Mesenchymal stem cell (in vitro differentiated cells and primary cell): ENCODE measurements around the gene DARS1.
A peak's percentile ranks its signal among the peaks of the same experiment; 100 is the strongest.
"Not testable (repeated sequence)": the region's sequence is repeated elsewhere in the genome, so short reads cannot be mapped to it uniquely, and the experiment has no call there.

Experiments
- DNase-seq: peaks from one replicate; pipeline ENCODE4 v3.0.0-alpha.2; 2013
- H2AFZ ChIP-seq: one replicate; pipeline ENCODE4 v1.6.1; 2013; ENCODE audit warnings: low read depth, mild to moderate bottlenecking, control low read depth, inconsistent platforms, low read length, moderate library complexity
- H2AK5ac ChIP-seq: 2 replicates; pipeline ENCODE4 v1.6.1; 2013; ENCODE audit warnings: low read length, moderate library complexity, mild to moderate bottlenecking, inconsistent platforms; ENCODE audit not compliant: severe bottlenecking
- H2BK120ac ChIP-seq: one replicate; pipeline ENCODE4 v1.6.1; 2013; ENCODE audit warnings: low read depth, mild to moderate bottlenecking, inconsistent platforms, low read length, moderate library complexity
- H2BK12ac ChIP-seq, 2 experiments: one replicate each; pipeline ENCODE4 v1.6.1; 2013; ENCODE audit warnings: inconsistent platforms in 2 of 2, low read length in 2 of 2, mild to moderate bottlenecking in 2 of 2, moderate library complexity in 2 of 2, control low read depth in 1 of 2
- H2BK15ac ChIP-seq: one replicate; pipeline ENCODE4 v1.6.1; 2013; ENCODE audit warnings: mild to moderate bottlenecking, low read depth, inconsistent platforms; ENCODE audit not compliant: poor library complexity, severe bottlenecking
- H2BK5ac ChIP-seq: 2 replicates; pipeline ENCODE4 v1.6.1; 2013; ENCODE audit warnings: low read depth, mild to moderate bottlenecking, low read length, control low read depth, inconsistent platforms; ENCODE audit not compliant: poor library complexity, severe bottlenecking
- H3K14ac ChIP-seq, 2 experiments: one replicate each; pipeline ENCODE4 v1.6.1; 2013; ENCODE audit warnings: inconsistent platforms in 2 of 2, low read length in 2 of 2, control low read depth in 1 of 2, mild to moderate bottlenecking in 1 of 2, moderate library complexity in 1 of 2
- H3K18ac ChIP-seq, 2 experiments: one replicate each; pipeline ENCODE4 v1.6.1; 2013; ENCODE audit warnings: inconsistent platforms in 2 of 2, low read length in 2 of 2, control low read depth in 1 of 2, low read depth in 1 of 2, mild to moderate bottlenecking in 1 of 2
- H3K23ac ChIP-seq, 2 experiments: one replicate each; pipeline ENCODE4 v1.6.1; 2013; ENCODE audit warnings: inconsistent platforms in 2 of 2, low read length in 2 of 2, mild to moderate bottlenecking in 2 of 2, moderate library complexity in 2 of 2, control low read depth in 1 of 2
- H3K27ac ChIP-seq: 2 replicates; pipeline ENCODE4 v1.5.1; 2013; ENCODE audit warnings: mild to moderate bottlenecking, moderate library complexity, low read length, control low read depth, inconsistent platforms; ENCODE audit not compliant: poor library complexity, severe bottlenecking
- H3K27me3 ChIP-seq, 2 experiments: 2 replicates each; pipeline versions ENCODE4 v1.6.1 to v1.7.0; 2013; ENCODE audit warnings: low read length in 2 of 2, mild to moderate bottlenecking in 2 of 2, moderate library complexity in 2 of 2, control low read depth in 1 of 2, inconsistent platforms in 1 of 2; ENCODE audit not compliant: control insufficient read depth in 1 of 2, insufficient read depth in 1 of 2
- H3K36me3 ChIP-seq, 2 experiments: 2 replicates each; pipeline versions ENCODE4 v1.6.1 to v1.7.0; 2013; ENCODE audit warnings: low read length in 2 of 2, control low read depth in 1 of 2, inconsistent platforms in 1 of 2, low read depth in 1 of 2, mild to moderate bottlenecking in 1 of 2; ENCODE audit not compliant: insufficient read depth in 2 of 2, control insufficient read depth in 1 of 2
- H3K4ac ChIP-seq, 2 experiments: one replicate each; pipeline ENCODE4 v1.6.1; 2013; ENCODE audit warnings: inconsistent platforms in 2 of 2, low read length in 2 of 2, mild to moderate bottlenecking in 2 of 2, moderate library complexity in 2 of 2, control low read depth in 1 of 2, low read depth in 1 of 2
- H3K4me1 ChIP-seq: 2 replicates; pipeline ENCODE4 v1.6.1; 2013; ENCODE audit warnings: low read depth, low read length, control low read depth; ENCODE audit not compliant: control insufficient read depth, insufficient read depth
- H3K4me2 ChIP-seq: 2 replicates; pipeline ENCODE4 v1.6.1; 2013; ENCODE audit warnings: low read length, mild to moderate bottlenecking, inconsistent platforms; ENCODE audit not compliant: poor library complexity, severe bottlenecking
- H3K4me3 ChIP-seq, 2 experiments: 2 replicates each; pipeline versions ENCODE4 v1.5.1 to v1.7.0; 2013; ENCODE audit warnings: low read length in 2 of 2, mild to moderate bottlenecking in 2 of 2, control low read depth in 1 of 2, low read depth in 1 of 2; ENCODE audit not compliant: insufficient read depth in 1 of 2
- H3K79me1 ChIP-seq: replicated peaks from 2 replicates; pipeline ENCODE4 v1.6.1; 2013; ENCODE audit warnings: mild to moderate bottlenecking, control low read depth, low read length, inconsistent platforms; ENCODE audit not compliant: poor library complexity, severe bottlenecking
- H3K9ac ChIP-seq: 2 replicates; pipeline ENCODE4 v1.7.0; 2013; ENCODE audit warnings: mild to moderate bottlenecking, low read length, moderate library complexity
- H3K9me3 ChIP-seq: 2 replicates; pipeline ENCODE4 v1.7.0; 2013; ENCODE audit warnings: mild to moderate bottlenecking, low read length; ENCODE audit not compliant: control insufficient read depth
- H4K8ac ChIP-seq: one replicate; pipeline ENCODE4 v1.6.1; 2013; ENCODE audit warnings: inconsistent platforms, mild to moderate bottlenecking, low read length, moderate library complexity
- H4K91ac ChIP-seq: one replicate; pipeline ENCODE4 v1.6.1; 2013; ENCODE audit warnings: mild to moderate bottlenecking, low read length, inconsistent platforms
- WGBS: methylation state at CpG from one replicate; pipeline ENCODE4 v1.1.7; 2013; ENCODE audit warnings: mixed read lengths; 5-methylcytosine and 5-hydroxymethylcytosine counted together

DARS1 gene

DNA sequence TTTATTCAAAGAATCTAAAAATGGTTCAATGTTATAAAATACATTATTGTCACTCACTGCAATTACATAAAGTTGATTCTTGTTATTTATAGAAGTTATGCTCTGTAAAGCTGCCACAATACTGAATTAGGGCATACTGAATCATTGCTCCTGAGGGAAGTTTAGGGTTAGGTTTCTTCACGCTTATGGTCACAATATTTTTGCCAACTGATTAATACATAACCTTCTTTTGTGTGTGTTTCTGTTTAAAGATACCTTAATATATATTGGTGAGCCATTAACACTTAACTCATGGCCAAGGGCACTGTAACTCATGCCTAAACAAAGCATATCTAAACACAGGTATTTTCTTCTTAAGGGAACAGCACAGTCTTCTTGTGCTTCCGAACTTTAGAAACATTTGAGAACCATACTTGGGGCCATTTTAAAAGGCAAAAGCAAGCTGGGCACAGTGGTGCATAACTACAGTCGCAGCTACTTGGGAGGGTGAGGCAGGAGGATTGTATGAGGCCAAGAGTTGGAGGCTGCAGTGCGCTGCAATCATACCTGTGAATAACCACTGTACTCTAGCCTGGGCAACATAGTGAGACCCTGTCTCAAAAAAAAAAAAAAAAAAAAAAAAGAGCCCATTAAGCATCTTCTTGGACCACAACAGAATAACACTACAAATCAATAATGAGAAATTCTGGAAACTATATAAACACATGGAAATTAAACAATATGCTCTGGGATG, 15.6 kb downstream of the DARS1 start:
- no peak overlapping the region for H4K8ac ChIP-seq
- WGBS: 100% methylated on average over 3 of the region's 4 CpGs

DNA sequence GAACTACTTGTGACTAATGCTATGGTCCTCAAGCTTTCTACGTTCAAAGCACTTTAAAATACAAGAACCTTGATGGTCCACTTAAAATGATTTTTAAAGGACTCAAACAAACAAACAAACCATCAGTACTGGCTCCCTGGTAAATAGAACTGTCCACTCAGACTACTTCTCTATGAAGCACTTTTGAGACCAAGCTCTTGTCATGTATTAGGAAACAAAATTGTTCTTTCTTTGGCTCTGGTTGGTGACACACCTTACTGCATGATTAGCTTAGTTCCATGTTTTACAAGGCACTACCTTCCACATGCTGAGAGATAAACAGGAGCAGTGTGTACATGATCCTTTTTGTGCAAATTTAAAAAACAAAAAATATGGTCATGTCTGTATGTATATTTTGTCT, 19.7 kb downstream of the DARS1 start:
- Histone ChIP-seq H4K91ac (no peak overlapping the region), H3K9me3 (no peaks in the 10 kb centered on the region), H3K79me1 (peaks cover 6% of the 10 kb centered on the region), H3K4me3 (no peak overlapping the region), H4K8ac (no peak overlapping the region), H3K18ac (no peak overlapping the region), H3K4me2 (no peak overlapping the region), H3K27ac (no peak overlapping the region), H2AFZ (no peak overlapping the region), H3K14ac (no peak overlapping the region), H2BK120ac (no peak overlapping the region), H3K9ac (no peak overlapping the region), H3K23ac (no peak overlapping the region), H2BK15ac (no peak overlapping the region), H3K4ac (no peak overlapping the region), H3K4me1 (peaks cover 5% of the 10 kb centered on the region), H2BK12ac (no peak overlapping the region), H3K36me3 (peaks cover 0 to 17% of the 10 kb centered on the region in 2 experiments), H2BK5ac (no peak overlapping the region), H2AK5ac (no peak overlapping the region), H3K27me3 (no peaks in the 10 kb centered on the region)
- 53% methylated on average over 1 of the region's 1 CpG for WGBS
- DNase-seq: no peak

More for the DNA sequence above, 15.6 kb downstream of the DARS1 start:
- Histone ChIP-seq H3K14ac (no peak overlapping the region), H3K4me2 (no peak overlapping the region), H3K36me3 (peaks cover 3 to 34% of the 10 kb centered on the region in 2 experiments), H2BK12ac (no peak overlapping the region), H3K9me3 (no peaks in the 10 kb centered on the region), H2AFZ (no peak overlapping the region), H3K4ac (no peak overlapping the region), H3K4me1 (peaks cover 1% of the 10 kb centered on the region), H2BK5ac (no peak overlapping the region), H4K91ac (no peak overlapping the region), H3K27me3 (no peaks in the 10 kb centered on the region), H3K79me1 (peaks cover 8% of the 10 kb centered on the region), H3K4me3 (no peak overlapping the region), H3K23ac (no peak overlapping the region), H2BK15ac (no peak overlapping the region), H2BK120ac (no peak overlapping the region), H3K9ac (no peak overlapping the region), H3K18ac (no peak overlapping the region), H2AK5ac (no peak overlapping the region), H3K27ac (peak overlapping the region; percentile 18)
- no peak for DNase-seq

DNA sequence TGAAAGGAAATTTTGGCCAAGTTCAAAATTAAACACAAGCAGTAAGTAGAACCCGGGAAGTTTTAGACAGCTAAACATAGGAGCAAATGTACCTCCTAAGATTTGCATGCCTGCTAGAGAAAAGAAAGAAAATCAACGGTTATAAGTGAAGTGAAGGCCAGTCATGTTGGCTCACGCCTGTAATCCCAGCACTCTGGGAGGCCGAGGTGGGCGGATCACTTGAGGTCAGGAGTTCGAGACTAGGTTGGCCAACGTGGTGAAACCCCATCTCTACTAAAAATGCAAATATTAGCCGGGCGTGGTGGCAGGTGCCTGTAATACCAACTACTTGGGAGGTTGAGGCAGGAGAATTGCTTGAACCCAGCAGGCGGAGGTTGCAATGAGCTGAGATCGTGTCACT, 21.0 kb downstream of the DARS1 start:
- not testable (repeated sequence) for H2BK120ac ChIP-seq, H2BK15ac ChIP-seq, H3K79me1 ChIP-seq, H4K8ac ChIP-seq, DNase-seq, H3K23ac ChIP-seq, H4K91ac ChIP-seq, H3K4me3 ChIP-seq, H2AFZ ChIP-seq, H3K9ac ChIP-seq, H3K27me3 ChIP-seq, H3K4ac ChIP-seq, H2AK5ac ChIP-seq, H3K9me3 ChIP-seq, H2BK5ac ChIP-seq, H3K4me2 ChIP-seq, H3K14ac ChIP-seq, H3K4me1 ChIP-seq
- WGBS: 95% methylated on average over 6 of the region's 11 CpGs
- peak overlapping the region in 1 of 2 experiments; percentile 39 for H2BK12ac ChIP-seq
- peak overlapping the region; percentile 53 for H3K27ac ChIP-seq
- H3K18ac ChIP-seq: peak overlapping the region in 1 of 2 experiments; percentile 34
- peaks cover 0 to 30% of the 10 kb centered on the region in 2 experiments for H3K36me3 ChIP-seq

DNA sequence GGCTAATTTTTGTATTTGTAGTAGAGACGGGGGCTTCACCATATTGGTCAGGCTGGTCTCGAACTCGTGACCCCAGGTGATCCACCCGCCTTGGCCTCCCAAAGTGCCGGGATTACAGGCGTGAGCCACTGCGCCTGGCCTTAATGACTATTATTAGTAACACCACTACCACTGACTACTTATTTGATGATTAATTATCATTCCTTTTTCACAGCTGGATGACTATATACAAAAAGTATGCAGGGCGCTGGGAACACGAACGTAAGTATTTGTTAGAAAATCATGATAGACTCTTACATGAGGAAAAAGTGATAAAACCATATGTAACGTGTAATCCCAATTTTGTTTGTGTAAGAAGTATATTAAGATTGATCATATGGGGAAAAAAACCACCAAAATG, 21.6 kb downstream of the DARS1 start:
- peak; percentile 72 for DNase-seq
- Histone ChIP-seq H3K4me3 (no peak overlapping the region), H3K4me2 (no peak overlapping the region), H3K79me1 (peaks cover 8% of the 10 kb centered on the region), H2BK12ac (no peak overlapping the region), H3K9ac (no peak overlapping the region), H3K14ac (no peak overlapping the region), H3K4ac (no peak overlapping the region), H3K27me3 (no peaks in the 10 kb centered on the region), H2BK5ac (no peak overlapping the region), H3K36me3 (peaks cover 0 to 28% of the 10 kb centered on the region in 2 experiments), H3K9me3 (no peaks in the 10 kb centered on the region), H3K18ac (no peak overlapping the region), H3K4me1 (peaks cover 4% of the 10 kb centered on the region), H2AFZ (no peak overlapping the region), H2BK120ac (no peak overlapping the region), H4K8ac (no peak overlapping the region), H4K91ac (no peak overlapping the region), H2AK5ac (no peak overlapping the region), H2BK15ac (no peak overlapping the region), H3K27ac (no peak overlapping the region), H3K23ac (no peak overlapping the region)
- WGBS: 25% methylated on average over 11 of the region's 11 CpGs
